ENCODE results near the gene DLX4.
A peak's percentile ranks its signal among the peaks of the same experiment; 100 is the strongest.

The DLX4 gene

GRCh38 chr17:49941427-49941826 lies 27.6 kb upstream of the DLX4 start:
- Histone ChIP-seq H3K14ac (ENCODE audit: low read length) (no peak overlapping the region), H2AK5ac (ENCODE audit: low read length) (no peak overlapping the region), H3K27me3 (ENCODE audit: insufficient read depth, low read length) (no peaks in the 10 kb centered on the region), H3K9ac (ENCODE audit: low read length) (no peak overlapping the region), H3K23ac (ENCODE audit: low read length) (no peak overlapping the region), H3K36me3 (ENCODE audit: control insufficient read depth in 1 of 2, insufficient read depth in 2 of 2, low read length in 2 of 2) (no peaks in the 10 kb centered on the region), H3K27ac (ENCODE audit: low read depth, low read length) (no peak overlapping the region), H2BK5ac (ENCODE audit: low read depth, low read length, poor library complexity) (no peak overlapping the region), H3K79me1 (ENCODE audit: low read length) (peaks cover 11% of the 10 kb centered on the region), H3K9me3 (ENCODE audit: insufficient read depth, low read depth, low read length) (peaks cover 2% of the 10 kb centered on the region), H3K4me2 (ENCODE audit: low read length) (no peak overlapping the region), H3K79me2 (ENCODE audit: control insufficient read depth, insufficient read depth, low read length, poor library complexity) (no peaks in the 10 kb centered on the region), H3K4ac (ENCODE audit: low read depth, low read length) (no peak overlapping the region), H3K4me3 (ENCODE audit: low read depth, low read length) (no peak overlapping the region), H3K18ac (ENCODE audit: low read length) (no peak overlapping the region), H3K4me1 (ENCODE audit: control insufficient read depth in 1 of 2, insufficient read depth in 2 of 2, low read length in 2 of 2) (peaks cover 7 to 9% of the 10 kb centered on the region in 2 experiments), H2AFZ (ENCODE audit: insufficient read depth, low read length, poor library complexity) (no peak overlapping the region), H4K12ac (ENCODE audit: low read depth, low read length) (no peak overlapping the region), H2BK120ac (ENCODE audit: insufficient read depth, low read length, poor library complexity) (no peak overlapping the region), H4K91ac (ENCODE audit: low read depth, low read length) (no peak overlapping the region), H2BK12ac (ENCODE audit: low read length) (no peak overlapping the region), H4K8ac (ENCODE audit: low read depth, low read length) (no peak overlapping the region)
- no CpG with 5 or more reads among the region's 10 CpGs for whole genome bisulfite sequencing (ENCODE audit: extremely low coverage, insufficient coverage, insufficient read length)
- DNase-seq, result no peak

GRCh38 chr17:49942947-49943346 lies 26.0 kb upstream of the DLX4 start:
- WGBS (ENCODE audit: extremely low coverage, insufficient coverage, insufficient read length), result no CpG with 5 or more reads among the region's 5 CpGs
- H4K12ac ChIP-seq (ENCODE audit: low read depth, low read length), result no peak overlapping the region
- no peaks in the 10 kb centered on the region for H3K27me3 ChIP-seq (ENCODE audit: insufficient read depth, low read length)
- no peaks in the 10 kb centered on the region for H3K79me2 ChIP-seq (ENCODE audit: control insufficient read depth, insufficient read depth, low read length, poor library complexity)
- H2AFZ ChIP-seq (ENCODE audit: insufficient read depth, low read length, poor library complexity), result no peak overlapping the region
- no peak overlapping the region for H3K23ac ChIP-seq (ENCODE audit: low read length)
- H3K36me3 ChIP-seq (ENCODE audit: control insufficient read depth in 1 of 2, insufficient read depth in 2 of 2, low read length in 2 of 2), result no peaks in the 10 kb centered on the region
- no peak overlapping the region for H4K8ac ChIP-seq (ENCODE audit: low read depth, low read length)
- no peak overlapping the region for H3K14ac ChIP-seq (ENCODE audit: low read length)
- no peak overlapping the region for H3K4ac ChIP-seq (ENCODE audit: low read depth, low read length)
- no peak overlapping the region for H3K18ac ChIP-seq (ENCODE audit: low read length)
- H3K9me3 ChIP-seq (ENCODE audit: insufficient read depth, low read depth, low read length), result peaks cover 2% of the 10 kb centered on the region
- no peak overlapping the region for H2AK5ac ChIP-seq (ENCODE audit: low read length)
- H2BK5ac ChIP-seq (ENCODE audit: low read depth, low read length, poor library complexity), result no peak overlapping the region
- no peak for DNase-seq
- H3K4me2 ChIP-seq (ENCODE audit: low read length), result no peak overlapping the region
- no peak overlapping the region for H3K4me3 ChIP-seq (ENCODE audit: low read depth, low read length)
- H3K9ac ChIP-seq (ENCODE audit: low read length), result no peak overlapping the region
- H3K27ac ChIP-seq (ENCODE audit: low read depth, low read length), result no peak overlapping the region
- peaks cover 13% of the 10 kb centered on the region for H3K79me1 ChIP-seq (ENCODE audit: low read length)
- H2BK120ac ChIP-seq (ENCODE audit: insufficient read depth, low read length, poor library complexity), result no peak overlapping the region
- H4K91ac ChIP-seq (ENCODE audit: low read depth, low read length), result no peak overlapping the region
- H3K4me1 ChIP-seq (ENCODE audit: control insufficient read depth in 1 of 2, insufficient read depth in 2 of 2, low read length in 2 of 2), result peaks cover 7 to 9% of the 10 kb centered on the region in 2 experiments
- no peak overlapping the region for H2BK12ac ChIP-seq (ENCODE audit: low read length)

DNA sequence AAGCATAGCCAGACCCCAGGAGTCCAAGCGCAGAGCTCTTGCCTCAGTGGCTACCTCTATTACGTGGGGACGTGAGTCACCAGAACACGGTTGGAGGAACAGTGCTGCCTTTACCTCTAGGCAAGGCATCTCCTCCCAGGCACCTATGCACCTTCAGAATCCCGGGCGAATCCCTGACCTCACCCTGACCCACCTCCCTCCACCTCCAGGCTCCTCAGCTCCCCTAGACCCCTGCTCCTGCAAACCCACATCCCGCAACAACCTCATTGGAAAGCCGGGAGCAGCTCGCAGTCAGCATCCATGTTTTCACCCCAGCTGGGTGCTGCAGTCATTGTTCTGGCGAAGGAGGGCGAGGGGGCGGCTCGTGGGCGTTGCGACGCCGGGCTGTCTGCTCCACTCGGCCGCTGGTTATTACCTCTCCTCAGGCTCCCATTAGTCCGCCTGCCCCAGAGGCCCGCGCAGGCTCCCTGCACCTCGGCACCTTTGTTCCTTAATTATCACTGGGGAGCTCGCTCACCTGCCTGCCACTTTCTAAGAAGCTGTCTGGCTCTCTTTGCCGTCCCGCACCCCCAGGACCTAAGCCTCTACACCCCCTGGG lies 24.6 kb upstream of the DLX4 start:
- Histone ChIP-seq H3K79me2 (ENCODE audit: control insufficient read depth, insufficient read depth, low read length, poor library complexity) (no peaks in the 10 kb centered on the region), H3K4me3 (ENCODE audit: low read depth, low read length) (no peak overlapping the region), H2BK12ac (ENCODE audit: low read length) (no peak overlapping the region), H4K8ac (ENCODE audit: low read depth, low read length) (peak overlapping the region; percentile 45), H3K9ac (ENCODE audit: low read length) (no peak overlapping the region), H3K79me1 (ENCODE audit: low read length) (peaks cover 16% of the 10 kb centered on the region), H2AK5ac (ENCODE audit: low read length) (peak overlapping the region; percentile 24), H3K18ac (ENCODE audit: low read length) (no peak overlapping the region), H3K9me3 (ENCODE audit: insufficient read depth, low read depth, low read length) (peaks cover 2% of the 10 kb centered on the region), H3K27me3 (ENCODE audit: insufficient read depth, low read length) (no peaks in the 10 kb centered on the region), H3K4me1 (ENCODE audit: control insufficient read depth in 1 of 2, insufficient read depth in 2 of 2, low read length in 2 of 2) (peaks cover 7 to 9% of the 10 kb centered on the region in 2 experiments), H3K14ac (ENCODE audit: low read length) (peak overlapping the region; percentile 33), H2AFZ (ENCODE audit: insufficient read depth, low read length, poor library complexity) (no peak overlapping the region), H3K4me2 (ENCODE audit: low read length) (peak overlapping the region; percentile 20), H2BK5ac (ENCODE audit: low read depth, low read length, poor library complexity) (no peak overlapping the region), H3K4ac (ENCODE audit: low read depth, low read length) (no peak overlapping the region), H4K91ac (ENCODE audit: low read depth, low read length) (peak overlapping the region; percentile 15), H3K23ac (ENCODE audit: low read length) (no peak overlapping the region), H4K12ac (ENCODE audit: low read depth, low read length) (no peak overlapping the region), H3K27ac (ENCODE audit: low read depth, low read length) (no peak overlapping the region), H3K36me3 (ENCODE audit: control insufficient read depth in 1 of 2, insufficient read depth in 2 of 2, low read length in 2 of 2) (no peaks in the 10 kb centered on the region), H2BK120ac (ENCODE audit: insufficient read depth, low read length, poor library complexity) (peak overlapping the region; percentile 49)
- WGBS (ENCODE audit: extremely low coverage, insufficient coverage, insufficient read length), result no CpG with 5 or more reads among the region's 26 CpGs
- no peak for DNase-seq

- peaks cover 13% of the 10 kb centered on the region for H3K79me1 ChIP-seq (ENCODE audit: low read length)
- no peak overlapping the region for H3K18ac ChIP-seq (ENCODE audit: low read length)
- H3K9ac ChIP-seq (ENCODE audit: low read length), result no peak overlapping the region
- H3K27me3 ChIP-seq (ENCODE audit: insufficient read depth, low read length), result no peaks in the 10 kb centered on the region
- peak overlapping the region; percentile 47 for H4K91ac ChIP-seq (ENCODE audit: low read depth, low read length)
- H2BK120ac ChIP-seq (ENCODE audit: insufficient read depth, low read length, poor library complexity), result peak overlapping the region; percentile 21
- H4K8ac ChIP-seq (ENCODE audit: low read depth, low read length), result no peak overlapping the region
- H3K4me1 ChIP-seq (ENCODE audit: control insufficient read depth in 1 of 2, insufficient read depth in 2 of 2, low read length in 2 of 2), result peaks cover 7% of the 10 kb centered on the region in 2 experiments
- H2AFZ ChIP-seq (ENCODE audit: insufficient read depth, low read length, poor library complexity), result no peak overlapping the region
- peak overlapping the region; percentile 29 for H3K14ac ChIP-seq (ENCODE audit: low read length)
- H2BK12ac ChIP-seq (ENCODE audit: low read length), result no peak overlapping the region
- DNase-seq, result no peak
- no peak overlapping the region for H3K4me2 ChIP-seq (ENCODE audit: low read length)
- WGBS (ENCODE audit: extremely low coverage, insufficient coverage, insufficient read length), result no CpG with 5 or more reads among the region's 8 CpGs
- no peak overlapping the region for H3K4me3 ChIP-seq (ENCODE audit: low read depth, low read length)
- no peak overlapping the region for H2BK5ac ChIP-seq (ENCODE audit: low read depth, low read length, poor library complexity)
- no peak overlapping the region for H4K12ac ChIP-seq (ENCODE audit: low read depth, low read length)
- no peak overlapping the region for H3K23ac ChIP-seq (ENCODE audit: low read length)
- H3K9me3 ChIP-seq (ENCODE audit: insufficient read depth, low read depth, low read length), result peaks cover 2% of the 10 kb centered on the region
- no peak overlapping the region for H3K27ac ChIP-seq (ENCODE audit: low read depth, low read length)
- H2AK5ac ChIP-seq (ENCODE audit: low read length), result peak overlapping the region; percentile 33
- H3K79me2 ChIP-seq (ENCODE audit: control insufficient read depth, insufficient read depth, low read length, poor library complexity), result no peaks in the 10 kb centered on the region
- no peaks in the 10 kb centered on the region for H3K36me3 ChIP-seq (ENCODE audit: control insufficient read depth in 1 of 2, insufficient read depth in 2 of 2, low read length in 2 of 2)
- no peak overlapping the region for H3K4ac ChIP-seq (ENCODE audit: low read depth, low read length)
Observed at GRCh38 chr17:49946208-49946607, 22.8 kb upstream of the DLX4 start.

All from trophoblast cell (in vitro differentiated cells and primary cell).